GM19372 (cell line): ENCODE data around the gene NELFA.

Source experiments
- ATAC-seq: cut with Tn5 transposase; IDR thresholded peaks from one replicate; pipeline ENCODE4 v1.9.1; 2021; ENCODE audit warnings: mild to moderate bottlenecking, low read depth, moderate library complexity; ENCODE audit not compliant: unreplicated experiment

NELFA gene

GRCh38 chr4:1983846-1984405, 24.8 kb downstream of the NELFA start:
- no peak for ATAC-seq

GRCh38 chr4:1983053-1983845, 25.5 kb downstream of the NELFA start:
- no peak for ATAC-seq

GRCh38 chr4:1982124-1983052, 26.4 kb downstream of the NELFA start:
- no peak for ATAC-seq

GRCh38 chr4:1981251-1982058, 27.3 kb downstream of the NELFA start:
- no peak for ATAC-seq

GRCh38 chr4:1980561-1981041, 28.2 kb downstream of the NELFA start:
- no peak for ATAC-seq

GRCh38 chr4:1979477-1980196, 29.1 kb downstream of the NELFA start:
- no peak for ATAC-seq

GRCh38 chr4:1978741-1979476, 29.9 kb downstream of the NELFA start:
- no peak for ATAC-seq

GRCh38 chr4:1978226-1978625, 30.5 kb downstream of the NELFA start:
- ATAC-seq, result no peak

- ATAC-seq, result no peak
Observed at GRCh38 chr4:1976416-1977352, 32.1 kb downstream of the NELFA start.

GRCh38 chr4:1975880-1976279, 32.9 kb downstream of the NELFA start:
- ATAC-seq, result no peak

GRCh38 chr4:1975391-1975801, 33.4 kb downstream of the NELFA start:
- ATAC-seq, result no peak

- no peak for ATAC-seq
Observed at GRCh38 chr4:1974840-1975239, 33.9 kb downstream of the NELFA start.

- ATAC-seq, result no peak
Observed at GRCh38 chr4:1973661-1974060, 35.1 kb downstream of the NELFA start.

- no peak for ATAC-seq
Observed at GRCh38 chr4:1973218-1973617, 35.6 kb downstream of the NELFA start.

GRCh38 chr4:1972414-1972813, 36.4 kb downstream of the NELFA start:
- no peak for ATAC-seq

GRCh38 chr4:1971456-1972200, 37.1 kb downstream of the NELFA start:
- ATAC-seq, result no peak

- no peak for ATAC-seq
Observed at GRCh38 chr4:1970926-1971325, 37.8 kb downstream of the NELFA start.
